ENCODE results near the gene ERV3-1.
A peak's percentile ranks its signal among the peaks of the same experiment; 100 is the strongest.
"Not testable (repeated sequence)": the region's sequence is repeated elsewhere in the genome, so short reads cannot be mapped to it uniquely, and the experiment has no call there.

The ERV3-1 gene

DNA sequence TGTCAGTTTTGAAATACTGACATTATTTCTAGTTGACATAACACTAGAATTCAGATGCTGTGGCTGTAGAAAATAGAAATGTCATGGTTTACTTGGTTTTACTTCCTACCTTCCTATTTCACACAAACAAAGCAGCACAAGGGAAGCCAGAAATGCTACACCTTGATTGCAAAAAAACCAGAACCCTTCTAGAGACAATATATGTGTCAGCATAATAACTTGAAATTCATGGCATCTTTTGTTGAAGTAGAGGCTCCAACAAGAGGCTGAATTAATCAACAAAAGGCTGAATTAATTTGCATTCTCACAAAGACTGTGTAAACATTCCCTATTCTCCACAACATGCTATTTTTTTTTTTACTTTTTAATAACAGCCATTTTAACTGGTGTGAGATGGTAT is 40.9 kb downstream of the ERV3-1 start:
- TF ChIP-seq YY1 (IDR thresholded peaks at IDR 0.05; ENCODE audit: insufficient read depth, insufficient read length) (no peak), SUZ12 (IDR thresholded peaks at IDR 0.05; ENCODE audit: extremely low read depth, insufficient read depth, insufficient read length) (no peak), ZNF274 (IDR thresholded peaks at IDR 0.05; ENCODE audit: low read depth, low read length) (no peak)
- no peak for DNase-seq (ENCODE audit: low read depth, low spot score)
- peaks cover 19% of the 10 kb centered on the region for H3K9me3 ChIP-seq (ENCODE audit: insufficient read depth, low read length)
- H3K27me3 ChIP-seq (ENCODE audit: insufficient read depth, insufficient read length), result no peaks in the 10 kb centered on the region
- H3K9ac ChIP-seq (ENCODE audit: insufficient read length, low read depth), result no peak overlapping the region
- H3K4me1 ChIP-seq (ENCODE audit: insufficient read depth, insufficient read length), result no peaks in the 10 kb centered on the region
- H3K36me3 ChIP-seq (ENCODE audit: insufficient read depth, insufficient read length, low read length), result no peaks in the 10 kb centered on the region
- H3K4me3 ChIP-seq (ENCODE audit: insufficient read length, low read depth), result no peak overlapping the region

DNA sequence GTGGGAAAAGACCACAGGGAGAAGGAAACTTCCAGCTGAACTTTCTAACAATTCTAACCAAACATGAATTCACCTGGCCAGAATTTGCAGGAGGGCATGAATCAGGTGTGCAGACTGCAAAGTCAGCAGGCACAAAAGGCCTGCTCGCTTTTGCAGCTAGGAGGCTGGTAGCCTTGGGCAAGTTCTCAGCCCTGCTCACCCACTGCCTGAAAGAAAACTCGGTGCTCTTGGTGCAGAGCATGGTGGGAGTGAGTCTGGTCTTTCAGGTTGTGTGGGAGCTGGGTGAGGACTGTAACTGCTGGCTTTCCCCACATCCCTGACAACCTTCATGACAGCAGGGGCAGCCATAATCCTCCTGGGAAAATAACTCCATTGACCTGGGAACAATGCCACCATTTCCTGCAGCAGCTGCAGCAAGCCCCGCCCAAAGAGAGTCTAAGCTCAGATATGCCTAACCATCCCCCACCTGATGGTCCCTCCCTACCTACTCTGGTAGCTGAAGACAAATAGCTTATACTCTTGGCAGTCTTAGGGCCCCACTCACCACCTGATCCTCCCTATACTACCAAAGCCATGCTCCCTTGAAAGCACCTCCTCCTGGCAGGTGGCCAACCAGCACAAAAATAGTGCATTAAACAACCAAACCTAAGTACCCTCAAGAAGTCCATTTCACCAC is 47.3 kb downstream of the ERV3-1 start:
- TF ChIP-seq SUZ12 (IDR thresholded peaks at IDR 0.05; ENCODE audit: extremely low read depth, insufficient read depth, insufficient read length) (no peak), ZNF274 (IDR thresholded peaks at IDR 0.05; ENCODE audit: low read depth, low read length) (no peak), YY1 (IDR thresholded peaks at IDR 0.05; ENCODE audit: insufficient read depth, insufficient read length) (no peak)
- H3K4me1 ChIP-seq (ENCODE audit: insufficient read depth, insufficient read length), result no peaks in the 10 kb centered on the region
- no peaks in the 10 kb centered on the region for H3K27me3 ChIP-seq (ENCODE audit: insufficient read depth, insufficient read length)
- peak; percentile 97 for DNase-seq (ENCODE audit: low read depth, low spot score)
- no peak overlapping the region for H3K4me3 ChIP-seq (ENCODE audit: insufficient read length, low read depth)
- H3K9me3 ChIP-seq (ENCODE audit: insufficient read depth, low read length), result no peaks in the 10 kb centered on the region; the same call in 1 of the 2 replicates
- no peaks in the 10 kb centered on the region for H3K36me3 ChIP-seq (ENCODE audit: insufficient read depth, insufficient read length, low read length)
- H3K9ac ChIP-seq (ENCODE audit: insufficient read length, low read depth), result no peak overlapping the region

DNA sequence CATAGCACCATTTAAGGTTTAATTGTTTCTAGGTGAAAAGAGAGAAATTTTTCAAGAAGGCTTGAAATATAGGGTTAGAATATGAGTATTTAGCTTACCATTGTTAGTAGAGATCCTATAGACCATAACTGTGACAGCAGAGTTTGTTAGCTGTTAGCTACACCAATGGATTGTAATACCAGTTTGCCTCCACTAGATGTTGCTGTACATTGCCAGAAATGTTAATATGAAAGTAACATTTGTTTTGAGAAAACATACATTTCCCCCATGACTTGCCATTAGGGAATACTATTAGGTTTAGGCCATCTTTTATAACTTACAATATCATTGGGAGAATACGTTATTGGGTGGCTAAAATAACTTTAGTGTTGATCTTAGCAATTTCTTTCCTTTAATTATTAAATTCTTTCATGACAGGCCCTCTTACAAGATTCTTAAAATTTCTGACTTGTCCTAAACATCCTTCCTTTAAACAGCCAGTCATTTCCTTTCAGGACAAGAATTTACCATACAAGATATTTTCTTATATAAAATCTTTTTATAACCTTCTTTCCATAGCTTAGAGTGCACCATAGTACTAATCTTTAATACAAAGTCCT is 55.1 kb downstream of the ERV3-1 start:
- no peak for TF ChIP-seq SUZ12 (IDR thresholded peaks at IDR 0.05; ENCODE audit: extremely low read depth, insufficient read depth, insufficient read length)
- TF ChIP-seq ZNF274 (IDR thresholded peaks at IDR 0.05; ENCODE audit: low read depth, low read length), result no peak
- no peak for TF ChIP-seq YY1 (IDR thresholded peaks at IDR 0.05; ENCODE audit: insufficient read depth, insufficient read length)
- Histone ChIP-seq H3K36me3 (ENCODE audit: insufficient read depth, insufficient read length, low read length) (no peaks in the 10 kb centered on the region), H3K27me3 (ENCODE audit: insufficient read depth, insufficient read length) (peaks cover 26% of the 10 kb centered on the region), H3K9ac (ENCODE audit: insufficient read length, low read depth) (no peak overlapping the region), H3K4me3 (ENCODE audit: insufficient read length, low read depth) (no peak overlapping the region), H3K9me3 (ENCODE audit: insufficient read depth, low read length) (no peaks in the 10 kb centered on the region), H3K4me1 (ENCODE audit: insufficient read depth, insufficient read length) (no peaks in the 10 kb centered on the region)
- DNase-seq (ENCODE audit: low read depth, low spot score), result no peak

DNA sequence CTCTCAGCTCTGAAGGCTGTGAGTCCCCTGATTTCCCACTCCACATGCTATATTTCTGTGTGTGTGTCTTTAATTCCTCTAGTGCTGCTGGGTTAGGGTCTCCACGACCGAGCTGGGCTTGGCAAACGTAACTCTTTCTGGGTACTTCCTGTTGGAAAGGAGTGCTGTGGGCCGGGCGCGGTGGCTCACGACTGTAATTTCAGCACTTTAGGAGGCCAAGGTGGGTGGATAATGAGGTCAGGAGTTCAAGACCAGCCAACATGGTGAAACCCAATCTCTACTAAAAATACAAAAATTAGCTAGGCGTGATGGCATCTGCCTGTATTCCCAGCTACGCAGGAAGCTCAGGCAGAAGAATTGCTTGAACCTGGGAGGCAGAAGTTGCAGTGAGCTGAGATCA is 55.8 kb downstream of the ERV3-1 start:
- H3K4me3 ChIP-seq (ENCODE audit: insufficient read length, low read depth); H3K9me3 ChIP-seq (ENCODE audit: insufficient read depth, low read length); H3K36me3 ChIP-seq (ENCODE audit: insufficient read depth, insufficient read length, low read length); H3K4me1 ChIP-seq (ENCODE audit: insufficient read depth, insufficient read length); H3K9ac ChIP-seq (ENCODE audit: insufficient read length, low read depth); DNase-seq (ENCODE audit: low read depth, low spot score): not testable (repeated sequence)
- peaks cover 33% of the 10 kb centered on the region for H3K27me3 ChIP-seq (ENCODE audit: insufficient read depth, insufficient read length)

DNA sequence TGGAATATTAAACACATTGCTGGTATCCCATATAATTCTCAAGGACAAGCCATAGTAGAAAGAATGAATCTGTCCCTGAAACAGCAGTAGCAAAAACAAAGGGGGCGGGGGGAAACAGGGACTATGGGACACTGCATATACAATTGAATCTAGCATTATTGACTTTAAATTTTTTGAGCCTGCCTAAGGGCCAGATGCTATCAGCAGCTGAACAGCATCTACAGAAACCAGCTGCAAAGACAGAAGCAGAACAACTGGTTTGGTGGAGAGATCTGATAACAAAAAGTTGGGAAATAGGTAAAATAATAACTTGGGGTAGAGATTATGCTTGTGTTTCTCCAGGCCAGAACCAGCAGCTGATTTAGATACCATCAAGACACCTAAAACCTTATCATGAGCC is 57.7 kb downstream of the ERV3-1 start:
- not testable (repeated sequence) for H3K9me3 ChIP-seq (ENCODE audit: insufficient read depth, low read length); H3K4me1 ChIP-seq (ENCODE audit: insufficient read depth, insufficient read length); H3K4me3 ChIP-seq (ENCODE audit: insufficient read length, low read depth); H3K36me3 ChIP-seq (ENCODE audit: insufficient read depth, insufficient read length, low read length); H3K9ac ChIP-seq (ENCODE audit: insufficient read length, low read depth); DNase-seq (ENCODE audit: low read depth, low spot score)
- peaks cover 37% of the 10 kb centered on the region for H3K27me3 ChIP-seq (ENCODE audit: insufficient read depth, insufficient read length)

DNA sequence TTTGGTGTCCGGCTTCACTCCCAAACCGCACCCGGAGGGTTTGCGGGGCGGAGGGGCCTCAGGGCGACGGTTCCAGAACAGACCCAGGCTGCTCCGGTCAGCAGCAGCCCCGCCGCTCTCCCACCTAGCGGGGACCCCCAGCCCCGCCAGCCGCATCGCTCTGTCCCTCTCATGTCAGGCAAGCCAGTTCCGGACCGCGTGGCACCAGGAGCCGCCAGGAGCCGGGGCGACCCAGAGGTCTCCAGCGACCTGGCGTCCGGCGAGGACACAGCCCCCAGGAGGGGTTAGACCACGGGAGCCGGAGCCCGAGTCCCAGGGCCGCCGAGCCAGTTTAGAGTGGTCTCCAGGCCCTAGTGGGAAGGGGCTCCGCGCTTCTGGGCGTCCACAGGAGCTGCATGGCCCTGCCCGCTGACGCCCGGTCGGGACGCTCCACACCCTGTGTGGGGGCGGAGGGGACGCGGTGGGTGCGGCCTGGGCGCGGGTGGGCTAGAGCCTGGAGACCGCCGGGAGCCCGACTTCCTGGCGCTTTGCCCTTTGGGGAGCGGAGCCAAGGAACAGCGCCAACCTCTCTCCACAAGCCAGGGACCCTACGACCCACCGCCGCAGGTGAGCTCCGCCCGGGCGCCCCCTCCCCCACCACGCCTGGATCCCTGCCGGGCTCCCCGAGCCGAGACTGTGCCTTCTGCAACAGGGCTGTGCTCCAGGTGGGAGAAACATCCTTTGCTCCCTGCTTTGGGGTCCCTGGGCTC is 59.1 kb downstream of the ERV3-1 start:
- Histone ChIP-seq H3K36me3 (ENCODE audit: insufficient read depth, insufficient read length, low read length) (no peaks in the 10 kb centered on the region), H3K4me1 (ENCODE audit: insufficient read depth, insufficient read length) (peaks cover 2% of the 10 kb centered on the region), H3K27me3 (ENCODE audit: insufficient read depth, insufficient read length) (peaks cover 37% of the 10 kb centered on the region), H3K4me3 (ENCODE audit: insufficient read length, low read depth) (peak overlapping the region; percentile 72), H3K9ac (ENCODE audit: insufficient read length, low read depth) (peak overlapping the region; percentile 86), H3K9me3 (ENCODE audit: insufficient read depth, low read length) (no peaks in the 10 kb centered on the region)
- TF ChIP-seq YY1 (IDR thresholded peaks at IDR 0.05; ENCODE audit: insufficient read depth, insufficient read length) (no peak), SUZ12 (IDR thresholded peaks at IDR 0.05; ENCODE audit: extremely low read depth, insufficient read depth, insufficient read length) (no peak), ZNF274 (IDR thresholded peaks at IDR 0.05; ENCODE audit: low read depth, low read length) (no peak)
- DNase-seq (ENCODE audit: low read depth, low spot score), result no peak

DNA sequence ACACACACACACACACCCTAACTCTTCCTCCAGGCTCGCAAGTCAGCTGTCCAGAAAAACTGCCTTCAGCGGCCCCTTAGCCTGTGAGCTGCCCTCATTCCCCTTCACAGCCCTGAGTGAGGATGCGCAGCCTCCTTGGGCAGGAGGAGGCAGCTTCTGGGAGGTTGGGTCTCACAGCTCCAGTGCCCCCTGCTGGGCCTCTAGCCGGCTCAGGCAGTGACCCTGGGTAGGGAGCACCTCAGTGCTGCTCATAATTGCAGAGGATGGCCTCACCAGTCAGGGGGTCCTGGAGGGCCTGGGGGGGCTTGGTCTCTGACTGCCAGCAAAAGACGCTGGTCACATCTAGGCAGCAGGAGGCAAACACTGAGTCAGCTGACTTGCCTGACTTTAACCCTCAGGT is 59.7 kb downstream of the ERV3-1 start:
- peaks cover 2% of the 10 kb centered on the region for H3K4me1 ChIP-seq (ENCODE audit: insufficient read depth, insufficient read length)
- H3K4me3 ChIP-seq (ENCODE audit: insufficient read length, low read depth), result peak overlapping the region; percentile 72
- H3K9me3 ChIP-seq (ENCODE audit: insufficient read depth, low read length), result no peaks in the 10 kb centered on the region
- H3K36me3 ChIP-seq (ENCODE audit: insufficient read depth, insufficient read length, low read length), result no peaks in the 10 kb centered on the region
- H3K27me3 ChIP-seq (ENCODE audit: insufficient read depth, insufficient read length), result peaks cover 37% of the 10 kb centered on the region
- TF ChIP-seq YY1 (IDR thresholded peaks at IDR 0.05; ENCODE audit: insufficient read depth, insufficient read length) (no peak), SUZ12 (IDR thresholded peaks at IDR 0.05; ENCODE audit: extremely low read depth, insufficient read depth, insufficient read length) (no peak), ZNF274 (IDR thresholded peaks at IDR 0.05; ENCODE audit: low read depth, low read length) (no peak)
- H3K9ac ChIP-seq (ENCODE audit: insufficient read length, low read depth), result peak overlapping the region; percentile 86
- DNase-seq (ENCODE audit: low read depth, low spot score), result peak; percentile 59
